GM13977 (cell line): Measurements from ENCODE around the gene ZNF79.

Source experiments
- DNase-seq: peaks from one replicate; pipeline ENCODE4 v3.0.0; 2012; ENCODE audit warnings: low spot score
- CTCF ChIP-seq: IDR thresholded peaks from 2 replicates; pipeline ENCODE4 v1.5.1; 2012; ENCODE audit warnings: mild to moderate bottlenecking, control low read depth; ENCODE audit not compliant: insufficient read depth; ENCODE audit errors: extremely low read depth, missing control alignments
- in situ Hi-C: fragments of 300-500 bp; cut with MboI; formaldehyde crosslinking; loops from one replicate; pipeline ENCODE4 v1.12.0; 2022; ENCODE audit warnings: low sequenced_read_pairs, low pct_unique_long_range_greater_than_20kb, mixed read lengths, inconsistent platforms; ENCODE audit not compliant: unreplicated experiment

The ZNF79 gene

GRCh38 chr9:127474592-127474991 lies 50.4 kb downstream of the ZNF79 start:
- in situ Hi-C loops: no loop called here
- no peak for DNase-seq
- TF ChIP-seq CTCF: no peak

GRCh38 chr9:127479507-127480081 lies 55.4 kb downstream of the ZNF79 start:
- TF ChIP-seq CTCF: no peak
- in situ Hi-C loops: no loop called here
- DNase-seq: no peak

GRCh38 chr9:127482662-127483061 lies 58.5 kb downstream of the ZNF79 start:
- in situ Hi-C loops: no loop called here
- no peak for DNase-seq
- no peak for TF ChIP-seq CTCF

GRCh38 chr9:127485995-127486394 lies 61.8 kb downstream of the ZNF79 start:
- TF ChIP-seq CTCF: no peak
- in situ Hi-C loops: no loop called here
- no peak for DNase-seq

GRCh38 chr9:127488946-127489345 lies 64.8 kb downstream of the ZNF79 start:
- no peak for DNase-seq
- TF ChIP-seq CTCF: no peak
- in situ Hi-C loops: no loop called here

- TF ChIP-seq CTCF: no peak
- in situ Hi-C loops: no loop called here
- DNase-seq: no peak
Measured at GRCh38 chr9:127489471-127490115, 65.4 kb downstream of the ZNF79 start.
